Tibial nerve (tissue), 4 donors: ENCODE results near the gene NTRK3. TPM values are rescaled to one million over a fixed set of nuclear protein-coding genes. Genes with fewer than 3 reads are reported as not detected.

Experiments
- DNase-seq, 2 donors: peaks; one replicate each; pipeline ENCODE4 v3.0.0-alpha.2; 2019; ENCODE audit warnings: low spot score in 2 of 2
- H3K27ac ChIP-seq, 4 donors: fragments of 200-600 bp; sonication (generic) in 3 of 4; one replicate each; pipeline ENCODE4 v1.5.1; 2017 to 2019; ENCODE audit warnings: mild to moderate bottlenecking in 1 of 4
- H3K27me3 ChIP-seq, 2 donors: fragments of 200-600 bp; sonication (generic) in 1 of 2; one replicate each; pipeline versions ENCODE4 v1.5.1 to v1.6.0; 2017 to 2019
- H3K36me3 ChIP-seq, 3 donors: fragments of 200-600 bp; sonication (generic); one replicate each; pipeline ENCODE4 v1.5.1; 2018 to 2019
- H3K4me1 ChIP-seq, 4 donors: fragments of 200-600 bp; sonication (generic) in 3 of 4; one replicate each; pipeline ENCODE4 v1.5.1; 2017 to 2019
- H3K4me3 ChIP-seq, 4 donors: fragments of 200-600 bp; sonication (generic) in 3 of 4; one replicate each; pipeline ENCODE4 v1.5.1; 2017 to 2019; ENCODE audit warnings: mild to moderate bottlenecking in 1 of 4, moderate library complexity in 1 of 4
- H3K9me3 ChIP-seq, 4 donors: fragments of 200-600 bp; sonication (generic) in 3 of 4; one replicate each; pipeline ENCODE4 v1.5.1; 2017 to 2019
- EP300 ChIP-seq, 2 donors: sonication (generic); formaldehyde crosslinking; IDR thresholded peaks; one replicate each; pipeline ENCODE4 v1.6.1; 2017; ENCODE audit warnings: antibody characterized with exemption in 2 of 2, mild to moderate bottlenecking in 1 of 2
- POLR2A ChIP-seq, 2 donors: fragments of 450-650 bp; IDR thresholded peaks; one replicate each; pipeline ENCODE4 v1.6.1; 2017; ENCODE audit warnings: antibody characterized with exemption in 2 of 2, mild to moderate bottlenecking in 2 of 2, moderate library complexity in 2 of 2
- WGBS, 2 donors: methylation state at CpG; one replicate each; pipeline ENCODE4 v1.1.5; 2018; 5-methylcytosine and 5-hydroxymethylcytosine counted together
- total RNA-seq, 4 donors: library from RNA; depleted of rRNA; stranded (reverse); fragments of >200 nt; gene quantifications; one replicate each; pipeline ENCODE4 v1.1.0, GENCODE V29; 2016
- TF ChIP-seq, protein P1 (sequence below), 5 experiments: fragments of 200-600 bp in 3 of 5; fragments of 450-650 bp in 2 of 5; sonication (generic) in 3 of 5; IDR thresholded peaks; one replicate each; pipeline ENCODE4 v1.5.1; 2016 to 2019; ENCODE audit warnings: antibody characterized with exemption in 5 of 5, mild to moderate bottlenecking in 3 of 5, moderate library complexity in 2 of 5

Gene NTRK3
- total RNA-seq, 4 donors from 2014 or later, result 53.4 to 85.9 (median 83.6) TPM

- Histone ChIP-seq H3K9me3 (no peaks in the 10 kb centered on the region), H3K27ac (no peak overlapping the region), H3K36me3 (peaks cover 0 to 10% (median 0%) of the 10 kb centered on the region in 3 donors), H3K4me3 (no peak overlapping the region), H3K4me1 (peaks cover 0 to 7% (median 0%) of the 10 kb centered on the region in 4 donors), H3K27me3 (no peaks in the 10 kb centered on the region)
- TF ChIP-seq POLR2A (IDR thresholded peaks at IDR 0.05), result no peak
- DNase-seq, result no peak
- WGBS, 2 donors, result 75 to 80% methylated on average over 3 of the region's 3 CpGs
These were observed 384.7 kb downstream of the NTRK3 start for GRCh38 chr15:87871731-87872320.

- no peak for DNase-seq
- Histone ChIP-seq H3K27ac (no peak overlapping the region), H3K4me1 (peaks cover 0 to 7% (median 0%) of the 10 kb centered on the region in 4 donors), H3K27me3 (no peaks in the 10 kb centered on the region), H3K9me3 (no peaks in the 10 kb centered on the region), H3K36me3 (peaks cover 0 to 4% (median 0%) of the 10 kb centered on the region in 3 donors), H3K4me3 (no peak overlapping the region)
- WGBS, 2 donors, result 83 to 89% methylated on average over 2 of the region's 2 CpGs
- TF ChIP-seq POLR2A (IDR thresholded peaks at IDR 0.05) (no peak), EP300 (IDR thresholded peaks at IDR 0.05) (no peak)
- TF ChIP-seq, protein P1, sequence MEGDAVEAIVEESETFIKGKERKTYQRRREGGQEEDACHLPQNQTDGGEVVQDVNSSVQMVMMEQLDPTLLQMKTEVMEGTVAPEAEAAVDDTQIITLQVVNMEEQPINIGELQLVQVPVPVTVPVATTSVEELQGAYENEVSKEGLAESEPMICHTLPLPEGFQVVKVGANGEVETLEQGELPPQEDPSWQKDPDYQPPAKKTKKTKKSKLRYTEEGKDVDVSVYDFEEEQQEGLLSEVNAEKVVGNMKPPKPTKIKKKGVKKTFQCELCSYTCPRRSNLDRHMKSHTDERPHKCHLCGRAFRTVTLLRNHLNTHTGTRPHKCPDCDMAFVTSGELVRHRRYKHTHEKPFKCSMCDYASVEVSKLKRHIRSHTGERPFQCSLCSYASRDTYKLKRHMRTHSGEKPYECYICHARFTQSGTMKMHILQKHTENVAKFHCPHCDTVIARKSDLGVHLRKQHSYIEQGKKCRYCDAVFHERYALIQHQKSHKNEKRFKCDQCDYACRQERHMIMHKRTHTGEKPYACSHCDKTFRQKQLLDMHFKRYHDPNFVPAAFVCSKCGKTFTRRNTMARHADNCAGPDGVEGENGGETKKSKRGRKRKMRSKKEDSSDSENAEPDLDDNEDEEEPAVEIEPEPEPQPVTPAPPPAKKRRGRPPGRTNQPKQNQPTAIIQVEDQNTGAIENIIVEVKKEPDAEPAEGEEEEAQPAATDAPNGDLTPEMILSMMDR (IDR thresholded peaks at IDR 0.05), result no peak
These were observed 385.3 kb downstream of the NTRK3 start for GRCh38 chr15:87871258-87871681.

DNA sequence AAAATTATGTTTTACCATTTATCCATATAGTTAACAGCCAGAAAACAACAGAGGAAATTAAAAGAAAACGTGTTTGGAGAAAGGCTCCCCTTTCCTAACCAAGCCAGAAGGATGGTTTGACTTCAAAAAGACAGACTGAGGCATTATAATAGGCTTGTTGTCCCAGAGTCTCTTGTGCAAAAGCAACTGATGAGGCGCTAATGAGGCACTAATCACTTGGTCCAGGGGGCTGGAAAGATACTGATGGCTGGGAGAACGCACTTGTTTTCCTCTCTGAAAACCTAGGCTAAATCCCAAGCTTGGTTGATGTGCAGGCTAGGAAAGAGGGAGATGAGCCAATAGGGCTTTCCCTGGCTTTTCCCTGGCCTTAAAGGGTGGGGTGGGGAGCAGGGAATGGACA, 389.6 kb downstream of the NTRK3 start:
- H3K4me1 ChIP-seq, result no peaks in the 10 kb centered on the region
- no peaks in the 10 kb centered on the region for H3K36me3 ChIP-seq
- DNase-seq, result no peak
- 21 to 62% methylated on average over 3 of the region's 3 CpGs for WGBS, 2 donors
- no peaks in the 10 kb centered on the region for H3K9me3 ChIP-seq
- H3K4me3 ChIP-seq, result no peak overlapping the region
- H3K27me3 ChIP-seq, result no peaks in the 10 kb centered on the region
- no peak for TF ChIP-seq EP300 (IDR thresholded peaks at IDR 0.05)
- TF ChIP-seq, protein P1 (IDR thresholded peaks at IDR 0.05), result no peak
- TF ChIP-seq POLR2A (IDR thresholded peaks at IDR 0.05), result no peak
- no peak overlapping the region for H3K27ac ChIP-seq

GRCh38 chr15:87863152-87863551, 393.4 kb downstream of the NTRK3 start:
- Histone ChIP-seq H3K27me3 (no peaks in the 10 kb centered on the region), H3K4me1 (no peaks in the 10 kb centered on the region), H3K9me3 (no peaks in the 10 kb centered on the region), H3K36me3 (no peaks in the 10 kb centered on the region), H3K27ac (no peak overlapping the region), H3K4me3 (no peak overlapping the region)
- TF ChIP-seq, protein P1 (IDR thresholded peaks at IDR 0.05), result no peak
- TF ChIP-seq POLR2A (IDR thresholded peaks at IDR 0.05) (no peak), EP300 (IDR thresholded peaks at IDR 0.05) (no peak)
- no peak for DNase-seq
- 36 to 38% methylated on average over 5 of the region's 5 CpGs for WGBS, 2 donors

DNA sequence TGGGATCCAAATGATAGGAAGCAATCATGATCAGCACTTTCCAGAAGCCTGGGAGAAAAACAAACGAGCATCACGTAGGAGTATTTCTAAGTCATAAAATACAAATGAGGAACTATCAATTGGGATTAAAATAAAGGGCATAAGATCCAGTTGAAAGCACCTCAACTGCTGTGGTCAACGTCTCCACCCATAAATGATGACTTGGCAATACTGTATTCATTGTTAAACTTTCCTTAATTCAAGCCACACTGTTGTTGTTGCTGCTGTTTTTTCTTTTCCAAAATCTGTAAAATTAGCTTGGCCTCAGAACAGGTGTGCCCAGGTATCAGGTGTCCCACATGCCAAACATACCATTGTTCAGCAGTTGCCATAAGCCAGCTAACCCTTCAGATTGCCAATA, 395.8 kb downstream of the NTRK3 start:
- Histone ChIP-seq H3K27me3 (no peaks in the 10 kb centered on the region), H3K27ac (no peak overlapping the region), H3K36me3 (no peaks in the 10 kb centered on the region), H3K4me1 (no peaks in the 10 kb centered on the region), H3K4me3 (no peak overlapping the region), H3K9me3 (no peaks in the 10 kb centered on the region)
- DNase-seq, result no peak
- WGBS, 2 donors, result 54 to 55% methylated on average over 3 of the region's 3 CpGs
- TF ChIP-seq, protein P1 (IDR thresholded peaks at IDR 0.05), result no peak
- TF ChIP-seq POLR2A (IDR thresholded peaks at IDR 0.05) (no peak), EP300 (IDR thresholded peaks at IDR 0.05) (no peak)
